DMS153 treated with DMSO at 0.1 percent for 48 hours (cell line): ENCODE results near the gene DNAJB2.
"Not testable (repeated sequence)": the region's sequence is repeated elsewhere in the genome, so short reads cannot be mapped to it uniquely, and the experiment has no call there.

Source experiments
- DNase-seq: peaks from one replicate; lab custom pipeline; 2025; ENCODE audit not compliant: unreplicated experiment; lab: John Stamatoyannopoulos, UW

DNAJB2 gene

GRCh38 chr2:219284501-219285372 is 5.6 kb downstream of the DNAJB2 start:
- no peak for DNase-seq

DNA sequence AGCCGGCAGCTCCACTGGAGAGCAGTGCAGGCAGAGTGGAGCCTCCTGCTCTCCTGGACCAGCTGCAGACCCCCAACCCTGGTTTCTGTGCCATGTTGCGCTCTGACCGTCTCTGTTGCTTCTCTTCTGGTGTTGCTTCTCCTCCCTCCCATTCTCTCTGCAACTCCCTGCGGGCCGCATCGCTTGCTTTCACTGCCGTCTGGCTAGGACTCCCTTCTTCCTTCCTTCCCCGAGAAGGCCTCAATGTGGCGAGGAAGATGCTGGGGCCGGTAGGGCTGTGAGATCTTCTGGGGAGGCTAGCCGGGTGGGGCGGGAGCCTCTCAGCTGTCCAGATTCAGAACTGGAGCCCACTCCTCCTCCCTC is 6.2 kb downstream of the DNAJB2 start:
- no peak for DNase-seq

DNA sequence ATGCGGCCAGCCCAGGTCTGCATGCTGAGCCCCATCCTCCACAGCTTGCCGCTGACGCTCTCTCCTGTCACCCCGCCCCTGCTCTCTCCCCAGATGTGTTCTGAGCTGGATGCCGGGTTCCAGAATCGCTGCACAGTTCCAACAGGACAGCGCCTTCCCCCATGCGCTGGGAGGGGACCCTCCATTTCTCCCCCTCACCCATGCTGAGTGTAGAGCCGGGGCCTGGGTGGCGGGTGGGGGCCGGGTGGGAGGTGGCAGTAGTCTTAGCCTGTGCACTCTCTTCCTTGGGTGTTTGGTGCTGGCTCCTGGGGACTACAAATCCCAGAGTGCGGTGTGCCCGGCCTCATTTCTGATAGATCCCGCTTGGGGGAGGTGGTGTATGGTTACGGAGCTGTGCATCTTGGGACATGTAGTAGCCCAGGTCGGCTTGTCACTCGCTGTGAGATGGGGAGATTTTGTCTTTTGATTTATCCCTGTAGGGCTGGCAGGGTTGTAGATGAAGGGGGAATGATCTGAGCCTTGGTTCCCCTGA is 6.8 kb downstream of the DNAJB2 start:
- DNase-seq: no peak

DNA sequence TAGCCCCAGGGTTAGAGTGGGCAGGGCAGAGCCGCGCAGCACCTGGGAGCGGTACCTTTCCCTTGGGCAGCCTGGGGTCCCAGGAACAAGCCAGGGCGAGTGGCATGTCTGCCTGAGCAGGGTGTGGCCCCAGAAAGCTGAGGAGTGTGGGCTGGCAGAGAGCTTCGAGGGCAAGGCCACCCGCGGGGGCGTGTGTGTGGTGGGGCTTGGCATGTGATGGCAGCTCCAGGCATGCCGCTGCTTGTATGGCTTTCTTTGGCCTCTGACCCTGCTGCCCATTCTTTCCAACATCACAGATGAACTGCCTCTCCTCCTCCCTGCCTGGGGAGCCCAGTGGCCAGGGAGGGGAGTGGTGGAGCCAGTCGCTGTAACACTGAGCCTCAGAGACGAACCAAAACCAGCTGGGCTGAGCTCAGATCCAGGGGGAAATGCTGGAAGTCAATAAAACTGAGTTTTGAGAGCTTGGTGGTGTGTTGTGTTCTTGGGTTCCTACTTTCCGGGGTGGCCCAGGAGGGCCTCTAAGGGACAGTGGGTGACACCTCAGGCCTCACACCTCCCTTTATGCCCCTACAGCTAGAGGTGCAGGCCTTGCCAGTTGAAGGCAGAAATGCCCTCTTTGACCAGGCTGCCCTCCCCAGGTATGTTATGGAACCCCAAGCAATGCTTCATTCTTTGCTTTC is 7.4 kb downstream of the DNAJB2 start:
- no peak for DNase-seq

DNA sequence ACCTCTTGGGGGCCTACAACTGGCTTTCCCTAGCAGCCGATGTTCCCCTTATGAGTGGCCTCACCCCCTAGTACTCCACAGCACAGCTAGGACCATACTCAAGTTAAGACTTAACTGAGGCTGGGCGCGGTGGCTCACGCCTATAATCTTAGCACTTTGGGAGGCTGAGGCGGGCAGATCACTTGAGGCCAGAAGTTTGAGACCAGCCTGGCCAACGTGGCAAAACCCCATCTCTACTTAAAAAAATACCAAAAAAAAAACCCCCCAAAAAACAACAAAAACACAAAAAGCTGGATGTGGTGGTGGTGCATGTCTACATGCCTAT is 7.9 kb downstream of the DNAJB2 start:
- not testable (repeated sequence) for DNase-seq

- DNase-seq: no peak
Measured at GRCh38 chr2:219287580-219288265, 8.6 kb downstream of the DNAJB2 start.

DNA sequence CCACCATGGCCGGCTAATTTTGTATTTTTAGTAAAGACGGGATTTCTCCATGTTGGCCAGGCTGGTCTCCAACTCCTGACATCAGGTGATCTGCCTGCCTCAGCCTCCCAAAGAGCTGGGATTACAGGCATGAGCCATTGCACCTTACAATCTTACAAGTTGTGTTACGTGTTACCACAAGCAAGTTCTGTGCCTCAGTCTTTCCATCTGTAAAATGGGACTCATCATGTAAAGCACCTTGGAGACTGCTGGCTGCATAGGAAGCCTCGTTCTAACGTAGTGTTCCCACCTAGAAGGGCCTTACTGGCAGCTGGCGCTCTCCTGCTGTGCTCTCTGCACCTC is 10.0 kb downstream of the DNAJB2 start:
- DNase-seq: no peak

GRCh38 chr2:219289537-219290361 is 10.6 kb downstream of the DNAJB2 start:
- no peak for DNase-seq

DNA sequence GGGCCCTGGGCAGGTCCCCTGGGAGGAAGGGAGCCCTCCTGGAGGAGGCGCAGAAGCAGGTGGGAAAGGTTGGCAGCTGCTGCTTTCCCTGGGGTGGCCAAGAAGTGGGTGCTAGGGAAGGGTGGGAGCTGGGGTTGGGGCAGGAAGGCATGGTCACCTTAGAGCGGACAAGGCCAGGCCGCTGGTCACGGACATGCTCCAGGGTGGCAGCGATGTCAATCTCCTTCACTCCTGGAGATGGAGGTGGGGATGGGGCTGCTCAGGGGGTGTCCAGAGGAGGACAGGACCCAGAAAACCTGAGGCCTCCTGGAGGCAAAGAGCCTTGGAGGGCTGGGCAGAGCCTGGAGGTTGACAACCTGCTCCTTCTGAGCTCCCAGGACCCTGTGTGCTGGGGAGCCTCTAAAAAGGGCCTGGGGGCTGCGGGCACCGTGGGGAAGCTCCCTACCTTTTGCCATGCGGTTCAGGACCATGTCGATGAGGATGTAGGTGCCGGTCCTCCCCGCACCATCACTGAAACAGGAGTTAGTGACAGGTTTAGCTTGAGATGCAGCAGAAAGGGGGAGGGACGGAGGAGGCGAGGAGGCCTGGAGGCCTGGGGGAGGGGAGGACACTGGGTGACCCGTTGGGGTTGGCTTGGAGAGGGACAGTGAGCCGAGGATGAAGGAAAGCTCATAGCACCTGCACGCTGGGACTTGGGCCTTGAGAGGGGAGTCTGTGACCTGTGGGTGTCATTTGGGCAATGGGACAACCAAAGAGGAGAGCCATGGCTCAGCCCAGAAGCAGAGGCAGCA is 11.4 kb downstream of the DNAJB2 start:
- DNase-seq: no peak

GRCh38 chr2:219291394-219291793 is 12.2 kb downstream of the DNAJB2 start:
- no peak for DNase-seq

DNA sequence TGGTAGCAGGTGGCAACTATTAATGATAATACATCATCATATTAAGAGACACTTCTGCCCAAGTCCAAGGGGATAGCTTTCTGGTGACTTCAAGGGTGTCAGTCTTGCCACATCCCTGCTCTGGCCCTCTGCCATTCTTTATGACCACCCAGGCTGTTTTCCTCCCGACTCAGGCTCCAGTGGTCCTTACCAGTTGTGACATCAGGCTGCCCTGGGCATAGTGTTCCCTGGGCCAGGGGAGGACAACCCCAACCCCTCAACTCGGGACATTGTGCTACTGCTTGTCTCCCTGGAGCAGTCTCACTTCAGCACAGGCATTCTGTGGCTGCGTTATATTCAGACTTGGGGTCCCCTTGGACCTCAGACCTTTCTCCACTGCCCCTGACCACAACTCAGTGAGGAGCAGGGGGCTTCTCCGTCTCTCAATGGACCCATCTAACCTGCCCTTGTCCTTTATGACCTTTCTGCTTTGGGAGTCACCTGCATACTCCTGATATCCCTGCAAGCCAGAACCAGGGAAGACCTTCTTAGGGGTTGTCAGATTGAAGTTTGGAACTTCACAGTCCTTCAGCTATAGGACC is 12.8 kb downstream of the DNAJB2 start:
- no peak for DNase-seq

- DNase-seq: no peak
Measured at GRCh38 chr2:219292616-219293015, 13.4 kb downstream of the DNAJB2 start.

- DNase-seq: no peak
Measured at GRCh38 chr2:219293736-219294231, 14.6 kb downstream of the DNAJB2 start.

- peak; percentile 73 for DNase-seq
Measured at GRCh38 chr2:219294356-219295351, 15.5 kb downstream of the DNAJB2 start.

DNA sequence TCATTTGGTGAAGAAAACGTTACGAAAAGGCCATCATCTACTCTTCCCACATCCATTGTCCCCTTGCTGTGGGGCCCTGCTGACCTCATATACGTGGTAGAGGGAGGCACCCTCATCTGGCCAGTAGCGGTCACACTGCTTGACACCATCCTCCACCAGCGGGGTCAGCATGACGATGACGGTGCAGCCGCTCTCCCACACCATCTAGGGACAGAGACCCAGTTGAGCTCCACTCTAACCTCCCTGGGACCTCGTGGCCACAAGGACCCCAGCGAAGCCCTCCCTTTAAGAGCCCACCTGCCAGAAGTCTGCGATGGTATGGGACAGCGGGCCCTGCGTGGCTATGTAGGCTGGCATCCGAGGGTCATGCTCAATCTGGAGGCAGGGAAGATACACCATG is 17.0 kb downstream of the DNAJB2 start:
- no peak for DNase-seq

DNA sequence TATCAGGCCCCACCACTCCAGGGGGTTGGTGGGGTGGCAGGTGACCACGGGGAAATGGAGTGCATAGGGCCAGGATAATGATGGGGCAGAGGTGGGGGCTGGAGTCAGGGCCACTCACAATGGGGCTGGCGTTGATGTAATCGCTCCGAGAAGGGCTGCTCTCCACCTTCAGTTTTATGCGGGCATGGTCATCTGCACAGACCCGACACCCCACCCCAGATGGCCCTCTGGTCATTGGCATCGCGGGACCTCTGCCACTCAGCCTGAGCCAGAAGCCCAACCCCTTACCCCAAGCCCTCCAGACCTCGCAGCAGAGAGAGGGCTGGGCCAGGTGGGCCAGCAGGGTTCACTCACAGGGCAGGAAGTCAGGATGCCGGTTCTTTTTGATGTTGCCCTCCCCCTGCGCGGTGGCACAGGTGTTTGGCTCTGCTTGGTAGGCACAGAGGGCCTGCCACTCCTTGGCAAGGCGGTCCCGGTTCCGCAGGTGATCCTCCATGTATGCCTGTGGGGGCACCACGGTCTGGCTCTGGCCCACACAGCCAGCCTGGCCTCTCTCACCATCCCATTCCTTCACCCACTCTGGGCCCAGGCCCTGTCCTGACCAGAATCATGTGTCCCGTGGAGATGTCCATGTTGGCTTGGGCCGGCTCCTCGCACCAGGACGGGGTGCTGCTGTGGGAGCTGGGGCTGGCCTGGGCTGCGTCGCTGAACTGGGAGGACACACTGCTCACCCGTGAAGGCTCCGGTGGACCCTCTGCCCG is 17.6 kb downstream of the DNAJB2 start:
- no peak for DNase-seq

DNA sequence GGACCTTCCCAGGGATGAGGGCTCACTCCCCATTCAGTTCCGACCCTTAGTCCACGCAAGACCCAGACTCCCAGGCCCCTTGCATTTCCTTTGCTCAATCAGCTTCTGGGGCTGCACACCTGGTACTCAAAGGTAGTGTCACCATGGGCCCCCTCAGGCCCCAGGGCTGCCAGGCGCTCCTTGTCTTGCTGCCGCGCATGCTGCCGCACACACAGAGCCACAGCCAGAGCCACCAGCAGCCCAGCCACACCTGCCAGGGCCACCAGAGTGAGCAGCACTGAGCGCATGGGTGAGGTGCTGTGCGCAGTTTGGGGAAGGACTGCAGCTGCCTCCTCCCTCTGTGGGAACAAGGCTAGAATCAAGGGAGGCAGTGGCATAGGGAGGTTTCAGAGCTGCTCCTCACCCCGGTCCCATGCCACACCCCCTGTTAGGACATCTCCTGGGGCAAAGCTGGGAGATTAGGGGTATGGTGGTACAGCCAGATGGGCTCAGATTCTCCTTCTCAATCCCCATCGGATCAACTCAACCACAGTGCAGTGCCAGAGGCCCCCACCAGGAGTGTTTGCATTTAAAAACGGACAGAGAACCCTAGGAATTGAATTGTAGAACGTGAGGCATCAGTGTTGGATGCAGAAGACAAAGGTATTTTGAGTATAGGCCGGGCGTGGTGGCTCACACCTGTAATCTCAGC is 18.7 kb downstream of the DNAJB2 start:
- no peak for DNase-seq
